HL-60 (cell line): ENCODE results near the gene THRB.

ENCODE experiments used
- DNase-seq, 2 experiments: peaks; one replicate each; pipeline ENCODE4 v3.0.0-alpha.2; 2010 to 2020; ENCODE audit warnings: low read depth in 1 of 2, low spot score in 1 of 2
- H3K27ac ChIP-seq: fragments of 250-450 bp; sonication (Bioruptor Pico); replicated peaks from 2 replicates; pipeline ENCODE4 v1.5.1; 2020; ENCODE audit warnings: mild to moderate bottlenecking, moderate library complexity
- H3K27me3 ChIP-seq: fragments of 250-450 bp; sonication (Bioruptor Pico); 2 replicates; pipeline ENCODE4 v1.5.1; 2021; ENCODE audit warnings: mild to moderate bottlenecking, moderate library complexity; ENCODE audit not compliant: insufficient read depth, poor library complexity, severe bottlenecking
- H3K4me3 ChIP-seq: replicated peaks from 2 replicates; pipeline ENCODE4 v1.5.1; 2011; ENCODE audit warnings: mild to moderate bottlenecking, control low read depth, low read length; ENCODE audit not compliant: insufficient read depth
- CTCF ChIP-seq: IDR thresholded peaks from one replicate; pipeline ENCODE4 v1.5.1; 2011; ENCODE audit warnings: low read length, control low read depth, inconsistent platforms; ENCODE audit not compliant: insufficient read depth
- GABPA ChIP-seq: IDR thresholded peaks from 2 replicates; pipeline ENCODE4 v1.6.1; 2012; ENCODE audit warnings: low read depth
- POLR2AphosphoS5 ChIP-seq: IDR thresholded peaks from 2 replicates; pipeline ENCODE4 v1.6.1; 2012; ENCODE audit warnings: low read depth
- REST ChIP-seq: IDR thresholded peaks from 2 replicates; pipeline ENCODE4 v1.6.1; 2012; ENCODE audit warnings: low read depth; ENCODE audit not compliant: insufficient replicate concordance
- SPI1 ChIP-seq: IDR thresholded peaks from 2 replicates; pipeline ENCODE4 v1.6.1; 2012; ENCODE audit warnings: low read depth, mild to moderate bottlenecking, borderline replicate concordance

Gene THRB

GRCh38 chr3:24374801-24375200 lies 119.8 kb downstream of the THRB start:
- no peak for DNase-seq
- TF ChIP-seq POLR2AphosphoS5 (no peak), GABPA (no peak), CTCF (no peak), REST (no peak), SPI1 (no peak)
- Histone ChIP-seq H3K27ac (no peak overlapping the region), H3K27me3 (no peaks in the 10 kb centered on the region), H3K4me3 (no peak overlapping the region)

GRCh38 chr3:24373198-24373959 lies 121.3 kb downstream of the THRB start:
- Histone ChIP-seq H3K4me3 (no peak overlapping the region), H3K27ac (no peak overlapping the region), H3K27me3 (no peaks in the 10 kb centered on the region)
- no peak for DNase-seq
- TF ChIP-seq SPI1 (no peak), CTCF (no peak), POLR2AphosphoS5 (no peak), REST (no peak), GABPA (no peak)

GRCh38 chr3:24372559-24373197 lies 122.0 kb downstream of the THRB start:
- no peak for DNase-seq
- H3K27ac ChIP-seq = no peak overlapping the region
- TF ChIP-seq POLR2AphosphoS5 = no peak
- TF ChIP-seq SPI1 = no peak
- TF ChIP-seq GABPA = no peak
- no peak for TF ChIP-seq CTCF
- no peaks in the 10 kb centered on the region for H3K27me3 ChIP-seq
- H3K4me3 ChIP-seq = no peak overlapping the region
